ENCODE results near the gene SMIM24. TPM values are rescaled to one million over a fixed set of nuclear protein-coding genes. Genes with fewer than 3 reads are reported as not detected.

Gene SMIM24
- polyA plus RNA-seq, 1 donor from 2014 or later: not detected

DNA sequence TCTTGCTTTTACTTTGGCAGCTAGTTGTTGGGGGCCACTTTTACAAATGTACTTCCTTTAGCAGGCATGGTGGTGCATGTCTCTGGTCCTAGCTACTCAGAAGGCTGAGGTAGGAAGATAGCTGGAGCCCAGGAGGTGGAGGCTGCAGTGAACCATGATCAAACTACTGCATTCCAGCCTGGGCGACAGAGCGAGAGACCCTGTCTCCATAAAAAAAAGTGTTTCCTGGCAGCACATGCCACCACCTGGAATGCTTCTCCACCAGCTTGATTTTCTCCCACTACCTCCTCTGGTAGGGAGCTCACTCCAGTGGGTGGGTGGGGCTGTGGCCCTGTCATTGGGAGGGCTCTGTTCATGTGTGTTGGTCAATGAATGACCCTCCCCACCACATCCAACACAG, 38.3 kb upstream of the SMIM24 start:
- Histone ChIP-seq H3K9me3 (ENCODE audit: low read length) (no peaks in the 10 kb centered on the region), H3K4me2 (ENCODE audit: low read length) (no peak overlapping the region)

DNA sequence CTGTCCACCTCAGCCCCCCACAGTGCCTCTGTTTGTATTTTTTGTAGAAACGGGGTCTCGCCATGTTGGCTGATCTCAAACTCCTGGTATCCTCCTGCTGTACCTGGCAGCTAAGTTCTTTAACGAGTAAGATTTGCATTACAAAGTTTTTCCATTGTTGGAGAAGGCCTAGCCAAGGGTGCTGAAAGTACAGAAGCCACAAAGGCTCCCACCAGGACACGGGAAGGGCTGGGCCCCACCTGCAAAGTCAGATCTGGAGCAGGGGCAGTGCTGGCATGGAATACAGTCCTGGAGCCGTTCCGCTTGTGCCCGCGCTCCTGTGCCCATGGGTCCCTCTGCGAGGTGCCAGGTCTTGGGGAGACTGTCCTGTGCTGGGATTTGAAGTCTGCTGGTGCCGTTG, 37.9 kb upstream of the SMIM24 start:
- Histone ChIP-seq H3K36me3 (ENCODE audit: insufficient read depth, low read length) (no peaks in the 10 kb centered on the region), H4K20me1 (ENCODE audit: insufficient read depth) (peaks cover 8% of the 10 kb centered on the region), H3F3A (ENCODE audit: insufficient read depth, low read length, poor library complexity, severe bottlenecking) (no peaks in the 10 kb centered on the region), H2AFZ (ENCODE audit: low read depth, low read length) (no peak overlapping the region), H3K9ac (ENCODE audit: low read length) (no peak overlapping the region), H3K27me3 (ENCODE audit: insufficient read depth, low read depth, low read length) (no peaks in the 10 kb centered on the region), H3K9me3 (ENCODE audit: low read length) (no peaks in the 10 kb centered on the region), H3K27ac (ENCODE audit: low read length) (no peak overlapping the region), H3K4me2 (ENCODE audit: low read length) (no peak overlapping the region), H3K9me2 (ENCODE audit: insufficient read depth, low read length) (no peaks in the 10 kb centered on the region), H3K4me3 (ENCODE audit: low read length) (no peak overlapping the region), H3K79me2 (replicated peaks; ENCODE audit: insufficient read depth, low read length) (peaks cover 32% of the 10 kb centered on the region)
- TF ChIP-seq, protein P1, sequence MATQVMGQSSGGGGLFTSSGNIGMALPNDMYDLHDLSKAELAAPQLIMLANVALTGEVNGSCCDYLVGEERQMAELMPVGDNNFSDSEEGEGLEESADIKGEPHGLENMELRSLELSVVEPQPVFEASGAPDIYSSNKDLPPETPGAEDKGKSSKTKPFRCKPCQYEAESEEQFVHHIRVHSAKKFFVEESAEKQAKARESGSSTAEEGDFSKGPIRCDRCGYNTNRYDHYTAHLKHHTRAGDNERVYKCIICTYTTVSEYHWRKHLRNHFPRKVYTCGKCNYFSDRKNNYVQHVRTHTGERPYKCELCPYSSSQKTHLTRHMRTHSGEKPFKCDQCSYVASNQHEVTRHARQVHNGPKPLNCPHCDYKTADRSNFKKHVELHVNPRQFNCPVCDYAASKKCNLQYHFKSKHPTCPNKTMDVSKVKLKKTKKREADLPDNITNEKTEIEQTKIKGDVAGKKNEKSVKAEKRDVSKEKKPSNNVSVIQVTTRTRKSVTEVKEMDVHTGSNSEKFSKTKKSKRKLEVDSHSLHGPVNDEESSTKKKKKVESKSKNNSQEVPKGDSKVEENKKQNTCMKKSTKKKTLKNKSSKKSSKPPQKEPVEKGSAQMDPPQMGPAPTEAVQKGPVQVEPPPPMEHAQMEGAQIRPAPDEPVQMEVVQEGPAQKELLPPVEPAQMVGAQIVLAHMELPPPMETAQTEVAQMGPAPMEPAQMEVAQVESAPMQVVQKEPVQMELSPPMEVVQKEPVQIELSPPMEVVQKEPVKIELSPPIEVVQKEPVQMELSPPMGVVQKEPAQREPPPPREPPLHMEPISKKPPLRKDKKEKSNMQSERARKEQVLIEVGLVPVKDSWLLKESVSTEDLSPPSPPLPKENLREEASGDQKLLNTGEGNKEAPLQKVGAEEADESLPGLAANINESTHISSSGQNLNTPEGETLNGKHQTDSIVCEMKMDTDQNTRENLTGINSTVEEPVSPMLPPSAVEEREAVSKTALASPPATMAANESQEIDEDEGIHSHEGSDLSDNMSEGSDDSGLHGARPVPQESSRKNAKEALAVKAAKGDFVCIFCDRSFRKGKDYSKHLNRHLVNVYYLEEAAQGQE (IDR thresholded peaks at IDR 0.05; ENCODE audit: borderline replicate concordance): no peak
- TF ChIP-seq MXI1 (conservative IDR thresholded peaks at IDR 0.05; ENCODE audit: poor library complexity, severe bottlenecking) (no peak), TAF1 (IDR thresholded peaks at IDR 0.05; ENCODE audit: low read depth) (no peak), EZH2 (IDR thresholded peaks at IDR 0.05; ENCODE audit: borderline replicate concordance, insufficient read depth, low read length, poor library complexity, severe bottlenecking) (no peak), POLR2AphosphoS5 (IDR thresholded peaks at IDR 0.05) (no peak), RAD21 (conservative IDR thresholded peaks at IDR 0.05) (no peak), EP300 (conservative IDR thresholded peaks at IDR 0.05; ENCODE audit: poor library complexity, severe bottlenecking) (no peak), SMC3 (conservative IDR thresholded peaks at IDR 0.05; ENCODE audit: poor library complexity) (no peak)
- TF ChIP-seq, protein P2, sequence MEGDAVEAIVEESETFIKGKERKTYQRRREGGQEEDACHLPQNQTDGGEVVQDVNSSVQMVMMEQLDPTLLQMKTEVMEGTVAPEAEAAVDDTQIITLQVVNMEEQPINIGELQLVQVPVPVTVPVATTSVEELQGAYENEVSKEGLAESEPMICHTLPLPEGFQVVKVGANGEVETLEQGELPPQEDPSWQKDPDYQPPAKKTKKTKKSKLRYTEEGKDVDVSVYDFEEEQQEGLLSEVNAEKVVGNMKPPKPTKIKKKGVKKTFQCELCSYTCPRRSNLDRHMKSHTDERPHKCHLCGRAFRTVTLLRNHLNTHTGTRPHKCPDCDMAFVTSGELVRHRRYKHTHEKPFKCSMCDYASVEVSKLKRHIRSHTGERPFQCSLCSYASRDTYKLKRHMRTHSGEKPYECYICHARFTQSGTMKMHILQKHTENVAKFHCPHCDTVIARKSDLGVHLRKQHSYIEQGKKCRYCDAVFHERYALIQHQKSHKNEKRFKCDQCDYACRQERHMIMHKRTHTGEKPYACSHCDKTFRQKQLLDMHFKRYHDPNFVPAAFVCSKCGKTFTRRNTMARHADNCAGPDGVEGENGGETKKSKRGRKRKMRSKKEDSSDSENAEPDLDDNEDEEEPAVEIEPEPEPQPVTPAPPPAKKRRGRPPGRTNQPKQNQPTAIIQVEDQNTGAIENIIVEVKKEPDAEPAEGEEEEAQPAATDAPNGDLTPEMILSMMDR (IDR thresholded peaks at IDR 0.05; ENCODE audit: poor library complexity, severe bottlenecking): no peak

More for the DNA sequence above, 38.3 kb upstream of the SMIM24 start:
- Histone ChIP-seq H3K9me2 (ENCODE audit: insufficient read depth, low read length) (no peaks in the 10 kb centered on the region), H2AFZ (ENCODE audit: low read depth, low read length) (no peak overlapping the region), H4K20me1 (ENCODE audit: insufficient read depth) (peaks cover 8% of the 10 kb centered on the region), H3K9ac (ENCODE audit: low read length) (no peak overlapping the region), H3K27ac (ENCODE audit: low read length) (no peak overlapping the region), H3K27me3 (ENCODE audit: insufficient read depth, low read depth, low read length) (no peaks in the 10 kb centered on the region), H3K36me3 (ENCODE audit: insufficient read depth, low read length) (no peaks in the 10 kb centered on the region), H3K79me2 (replicated peaks; ENCODE audit: insufficient read depth, low read length) (peaks cover 28% of the 10 kb centered on the region), H3F3A (ENCODE audit: insufficient read depth, low read length, poor library complexity, severe bottlenecking) (no peaks in the 10 kb centered on the region), H3K4me3 (ENCODE audit: low read length) (no peak overlapping the region)
- no peak for TF ChIP-seq TAF1 (IDR thresholded peaks at IDR 0.05; ENCODE audit: low read depth)
- no peak for TF ChIP-seq MXI1 (conservative IDR thresholded peaks at IDR 0.05; ENCODE audit: poor library complexity, severe bottlenecking)
- no peak for TF ChIP-seq SMC3 (conservative IDR thresholded peaks at IDR 0.05; ENCODE audit: poor library complexity)
- TF ChIP-seq, protein P1 (IDR thresholded peaks at IDR 0.05; ENCODE audit: borderline replicate concordance): no peak
- TF ChIP-seq, protein P2 (IDR thresholded peaks at IDR 0.05; ENCODE audit: poor library complexity, severe bottlenecking): no peak
- TF ChIP-seq POLR2AphosphoS5 (IDR thresholded peaks at IDR 0.05): no peak
- no peak for TF ChIP-seq EP300 (conservative IDR thresholded peaks at IDR 0.05; ENCODE audit: poor library complexity, severe bottlenecking)
- TF ChIP-seq RAD21 (conservative IDR thresholded peaks at IDR 0.05): no peak
- no peak for TF ChIP-seq EZH2 (IDR thresholded peaks at IDR 0.05; ENCODE audit: borderline replicate concordance, insufficient read depth, low read length, poor library complexity, severe bottlenecking)
